GM23338 (cell line): Measurements from ENCODE around the gene PSMB11. TPM values are rescaled to one million over a fixed set of nuclear protein-coding genes. Genes with fewer than 3 reads are reported as not detected.

ENCODE experiments used
- ATAC-seq: fragments of 200-7000 bp; cut with Tn5 transposase; 3 replicates; pipeline ENCODE4 v1.9.1; 2020
- DNase-seq: peaks from one replicate; pipeline ENCODE4 v3.0.0-alpha.2; 2015; ENCODE audit warnings: low spot score
- H2AFZ ChIP-seq: fragments of 200-600 bp; sonication (generic); 2 replicates; pipeline ENCODE4 v1.8.0; 2016; ENCODE audit warnings: antibody characterized with exemption, mild to moderate bottlenecking, moderate library complexity
- H3F3A ChIP-seq: fragments of 200-600 bp; sonication (generic); replicated peaks from 2 replicates; pipeline ENCODE4 v1.8.0; 2017; ENCODE audit warnings: antibody characterized with exemption, mixed run types, low read depth
- H3K27ac ChIP-seq: fragments of 200-600 bp; sonication (generic); 2 replicates; pipeline ENCODE4 v1.6.1; 2016; ENCODE audit warnings: low read depth
- H3K27me3 ChIP-seq: fragments of 200-600 bp; sonication (generic); 2 replicates; pipeline ENCODE4 v1.8.0; 2016; ENCODE audit warnings: mild to moderate bottlenecking, mixed run types, moderate library complexity; ENCODE audit not compliant: insufficient read depth
- H3K36me3 ChIP-seq: fragments of 200-600 bp; sonication (generic); 2 replicates; pipeline ENCODE4 v1.8.0; 2016; ENCODE audit warnings: mild to moderate bottlenecking; ENCODE audit not compliant: insufficient read depth
- H3K4me1 ChIP-seq: fragments of 200-600 bp; sonication (generic); 2 replicates; pipeline ENCODE4 v1.8.0; 2016; ENCODE audit warnings: mild to moderate bottlenecking, moderate library complexity; ENCODE audit not compliant: insufficient read depth
- H3K4me2 ChIP-seq: fragments of 200-600 bp; sonication (generic); 2 replicates; pipeline ENCODE4 v1.7.1; 2017; ENCODE audit warnings: mixed run types
- H3K4me3 ChIP-seq: fragments of 200-600 bp; sonication (generic); 2 replicates; pipeline ENCODE4 v1.6.1; 2016; ENCODE audit warnings: mixed run types
- H3K79me2 ChIP-seq: fragments of 200-600 bp; sonication (generic); replicated peaks from 2 replicates; pipeline ENCODE4 v1.8.0; 2017; ENCODE audit warnings: mild to moderate bottlenecking; ENCODE audit not compliant: insufficient read depth
- H3K9me2 ChIP-seq: fragments of 200-600 bp; sonication (generic); 2 replicates; pipeline ENCODE4 v1.8.0; 2017; ENCODE audit not compliant: insufficient read depth
- H4K20me1 ChIP-seq: fragments of 200-600 bp; sonication (generic); replicated peaks from 2 replicates; pipeline ENCODE4 v1.8.0; 2017; ENCODE audit warnings: mild to moderate bottlenecking; ENCODE audit not compliant: insufficient read depth
- H3K27ac Mint-ChIP-seq: 2 replicates; pipeline ENCODE4 v1.8.0; 2020; ENCODE audit warnings: inconsistent platforms, mild to moderate bottlenecking, moderate library complexity, mixed read lengths
- H3K27me3 Mint-ChIP-seq: 3 replicates; pipeline ENCODE4 v1.8.0; 2022; ENCODE audit warnings: low read depth, mild to moderate bottlenecking, moderate library complexity, mixed read lengths, inconsistent platforms; ENCODE audit not compliant: insufficient read depth, poor library complexity
- H3K36me3 Mint-ChIP-seq: 3 replicates; pipeline ENCODE4 v1.8.0; 2021; ENCODE audit warnings: low read depth, mild to moderate bottlenecking, inconsistent platforms, moderate library complexity, mixed read lengths
- H3K4me1 Mint-ChIP-seq: 3 replicates; pipeline ENCODE4 v1.8.0; 2020; ENCODE audit warnings: mild to moderate bottlenecking, inconsistent platforms, mixed read lengths
- H3K4me3 Mint-ChIP-seq: 3 replicates; pipeline ENCODE4 v1.8.0; 2021; ENCODE audit warnings: moderate library complexity, mild to moderate bottlenecking, inconsistent platforms, mixed read lengths
- H3K9me3 Mint-ChIP-seq: 3 replicates; pipeline ENCODE4 v1.8.0; 2020; ENCODE audit warnings: moderate library complexity, mild to moderate bottlenecking, inconsistent platforms, mixed read lengths
- JUNB ChIP-seq: IDR thresholded peaks from one replicate; pipeline ENCODE4 v1.6.1; 2016; ENCODE audit warnings: antibody characterized with exemption; ENCODE audit not compliant: unreplicated experiment
- ZNF114 ChIP-seq: fragments of 250-450 bp; sonication (Bioruptor Pico); IDR thresholded peaks from 2 replicates; pipeline ENCODE4 v1.5.0; 2020; ENCODE audit warnings: mild to moderate bottlenecking, moderate library complexity
- ZNF331 ChIP-seq: fragments of 250-450 bp; sonication (Bioruptor Pico); IDR thresholded peaks from 2 replicates; pipeline ENCODE4 v1.5.0; 2020; ENCODE audit warnings: low read depth, mild to moderate bottlenecking, moderate library complexity
- ZNF462 ChIP-seq: fragments of 250-450 bp; sonication (Bioruptor Pico); IDR thresholded peaks from 2 replicates; pipeline ENCODE4 v1.5.0; 2020; ENCODE audit warnings: mild to moderate bottlenecking, moderate library complexity
- polyA plus RNA-seq: library from polyadenylated mRNA; unstranded; fragments of >200 nt; fragmentation: Nextera tagmentation; extraction: Ambion mirVana; gene quantifications from 2 replicates; pipeline ENCODE4 v1.2.1, GENCODE V29; 2016
- total RNA-seq: library from RNA; depleted of rRNA; stranded (reverse); fragments of >200 nt; shearing (Covaris generic); gene quantifications from 2 replicates; pipeline ENCODE4 v1.2.3, GENCODE V29; 2014

PSMB11 gene
- total and polyA plus RNA-seq, 2 experiments from 2014 or later, result 0.07 TPM; not detected in 1

- H3K36me3 ChIP-seq, result peaks cover 17% of the 10 kb centered on the region; the same call in 1 of the 2 replicates
- H3F3A ChIP-seq, result peaks cover 7% of the 10 kb centered on the region; the same call in 1 of the 2 replicates
- H3K4me1 ChIP-seq, result peaks cover 18% of the 10 kb centered on the region
- DNase-seq (no peak), ATAC-seq (no peak)
- H3K4me2 ChIP-seq, result no peak overlapping the region
- H3K27me3 Mint-ChIP-seq, result peaks cover 5% of the 10 kb centered on the region
- H3K27ac Mint-ChIP-seq, result no peak overlapping the region
- peaks cover 12% of the 10 kb centered on the region for H4K20me1 ChIP-seq
- no peaks in the 10 kb centered on the region for H3K27me3 ChIP-seq
- H3K36me3 Mint-ChIP-seq, result peaks cover 22% of the 10 kb centered on the region
- H2AFZ ChIP-seq, result no peak overlapping the region
- H3K4me1 Mint-ChIP-seq, result peaks cover 26% of the 10 kb centered on the region
- no peak overlapping the region for H3K4me3 ChIP-seq
- no peak overlapping the region for H3K4me3 Mint-ChIP-seq
- no peaks in the 10 kb centered on the region for H3K9me3 Mint-ChIP-seq
- TF ChIP-seq ZNF462 (CRISPR knock-in tag) (no peak), ZNF114 (CRISPR knock-in tag) (no peak), ZNF331 (CRISPR knock-in tag) (no peak)
- no peaks in the 10 kb centered on the region for H3K79me2 ChIP-seq
- no peaks in the 10 kb centered on the region for H3K9me2 ChIP-seq
- H3K27ac ChIP-seq, result no peak overlapping the region; the same call in 1 of the 2 replicates
These were observed 20.0 kb upstream of the PSMB11 start for GRCh38 chr14:23021889-23022442.

- no peak overlapping the region for H2AFZ ChIP-seq
- H3K27ac ChIP-seq, result peak overlapping the region; percentile 69
- no peak for DNase-seq
- Mint-ChIP-seq H3K27ac (peak overlapping the region; percentile 66), H3K27me3 (peaks cover 5% of the 10 kb centered on the region), H3K4me3 (no peak overlapping the region), H3K9me3 (no peaks in the 10 kb centered on the region), H3K36me3 (peaks cover 30% of the 10 kb centered on the region), H3K4me1 (peaks cover 26% of the 10 kb centered on the region)
- peaks cover 24% of the 10 kb centered on the region; the same call in 1 of the 2 replicates for H3K36me3 ChIP-seq
- H3K9me2 ChIP-seq, result no peaks in the 10 kb centered on the region
- H3F3A ChIP-seq, result peaks cover 10% of the 10 kb centered on the region; the same call in 1 of the 2 replicates
- H3K4me1 ChIP-seq, result peaks cover 18% of the 10 kb centered on the region
- H3K4me3 ChIP-seq, result no peak overlapping the region
- H4K20me1 ChIP-seq, result peaks cover 16% of the 10 kb centered on the region
- H3K79me2 ChIP-seq, result peaks cover 7% of the 10 kb centered on the region; the same call in 1 of the 2 replicates
- H3K4me2 ChIP-seq, result no peak overlapping the region
- ATAC-seq, result no peak; the same call in 2 of the 3 replicates
- H3K27me3 ChIP-seq, result no peaks in the 10 kb centered on the region
- TF ChIP-seq JUNB (no peak), ZNF462 (CRISPR knock-in tag) (no peak)
These were observed 18.8 kb upstream of the PSMB11 start for GRCh38 chr14:23023022-23023794.
